ENCODE measurements around the gene MEA1. TPM values are rescaled to one million over a fixed set of nuclear protein-coding genes. Genes with fewer than 3 reads are reported as not detected.

The MEA1 gene
- total and polyA plus RNA-seq, 2 of the 4 experiments (the other 2 are of a cell fraction), result 116 to 126 TPM

GRCh38 chr6:43011207-43011606 is 2.5 kb downstream of the MEA1 start:
- Histone ChIP-seq H4K91ac (ENCODE audit: insufficient read depth, low read depth, low read length) (no peak overlapping the region), H3K9me3 (ENCODE audit: control insufficient read depth, insufficient read depth, low read length) (no peaks in the 10 kb centered on the region), H3K36me3 (ENCODE audit: control insufficient read depth, insufficient read depth, low read length) (peaks cover 48% of the 10 kb centered on the region), H2AFZ (replicated peaks; ENCODE audit: low read length, poor library complexity) (no peak overlapping the region), H4K8ac (ENCODE audit: low read depth in 2 of 2, low read length in 2 of 2) (no peak overlapping the region), H3K79me1 (ENCODE audit: low read depth in 1 of 2, low read length in 2 of 2) (peaks cover 5 to 48% of the 10 kb centered on the region in 2 experiments; a peak in 2 of 4 replicates), H3K27me3 (ENCODE audit: control insufficient read depth, insufficient read depth, low read length) (no peaks in the 10 kb centered on the region), H3K4me1 (ENCODE audit: control insufficient read depth, insufficient read depth, low read length) (peaks cover 5% of the 10 kb centered on the region), H3K4ac (ENCODE audit: low read depth, low read length) (no peak overlapping the region), H3K18ac (ENCODE audit: low read depth, low read length) (no peak overlapping the region), H2BK20ac (ENCODE audit: low read depth, low read length) (no peak overlapping the region), H2BK120ac (ENCODE audit: low read depth, low read length) (no peak overlapping the region), H3K27ac (ENCODE audit: insufficient read depth, low read length) (no peak overlapping the region), H3K4me3 (ENCODE audit: insufficient read depth, low read depth, low read length) (no peak overlapping the region), H3K14ac (replicated peaks; ENCODE audit: low read depth, low read length) (no peak overlapping the region), H3K23ac (ENCODE audit: low read depth, low read length) (no peak overlapping the region), H3K9ac (ENCODE audit: low read depth, low read length) (no peak overlapping the region), H4K20me1 (ENCODE audit: insufficient read depth, low read length) (no peaks in the 10 kb centered on the region; the same call in 1 of the 2 replicates), H2BK15ac (ENCODE audit: low read depth, low read length) (no peak overlapping the region), H2AK9ac (replicated peaks; ENCODE audit: low read depth, low read length, poor library complexity) (peak overlapping the region; percentile 37), H4K5ac (ENCODE audit: low read depth, low read length) (no peak overlapping the region), H3K56ac (ENCODE audit: extremely low read depth, insufficient read depth, low read length) (no peak overlapping the region), H2BK5ac (ENCODE audit: low read depth, low read length, poor library complexity, severe bottlenecking) (no peak overlapping the region), H3K4me2 (ENCODE audit: low read depth, low read length) (no peak overlapping the region), H2AK5ac (ENCODE audit: low read depth, low read length) (no peak overlapping the region), H3K9me1 (ENCODE audit: insufficient read depth, low read length) (peaks cover 3% of the 10 kb centered on the region)
- WGBS, 2 experiments (ENCODE audit: extremely low coverage in 2 of 2, insufficient read length in 1 of 2), result 100% methylated on average over 2 of the region's 6 CpGs; no CpG with 5 or more reads in 1 of the 2 experiments
- in situ Hi-C loops (cut with MboI; ENCODE audit: low sequenced_read_pairs), result no loop called here
- dilution Hi-C loops (cut with HindIII; ENCODE audit: low sequenced_read_pairs, unreplicated experiment), result no loop called here
- ChIA-PET POLR2A (ENCODE audit: unreplicated experiment) (interaction anchor here (0.5 kb wide), 1 partner anchor 15 kb away, joined by 3 read pairs; no protein-coding TSS in a partner anchor), CTCF (no interaction called here)
- no peak for ATAC-seq (ENCODE audit: low read depth)
- TF ChIP-seq FOS (IDR thresholded peaks at IDR 0.05; ENCODE audit: low read depth, low read length) (no peak), MAFK (IDR thresholded peaks at IDR 0.05; ENCODE audit: low read depth, low read length) (no peak), RFX5 (IDR thresholded peaks at IDR 0.05; ENCODE audit: low read depth, low read length) (no peak), RCOR1 (IDR thresholded peaks at IDR 0.05; ENCODE audit: insufficient replicate concordance, low read length) (no peak), MXI1 (IDR thresholded peaks at IDR 0.05; ENCODE audit: borderline replicate concordance, low read depth, low read length) (no peak), MAZ (IDR thresholded peaks at IDR 0.05; ENCODE audit: borderline replicate concordance, low read depth, low read length) (no peak), RAD21 (IDR thresholded peaks at IDR 0.05; ENCODE audit: low read length) (no peak)
- BruUV-seq (replicated peaks), result no TSS peak
- no peak for DNase-seq
- intact Hi-C loops (cut with micrococcal nuclease), result no loop called here

Data from IMR-90 (cell line).